ENCODE results near the gene BORCS8.
A peak's percentile ranks its signal among the peaks of the same experiment; 100 is the strongest.

BORCS8 gene

DNA sequence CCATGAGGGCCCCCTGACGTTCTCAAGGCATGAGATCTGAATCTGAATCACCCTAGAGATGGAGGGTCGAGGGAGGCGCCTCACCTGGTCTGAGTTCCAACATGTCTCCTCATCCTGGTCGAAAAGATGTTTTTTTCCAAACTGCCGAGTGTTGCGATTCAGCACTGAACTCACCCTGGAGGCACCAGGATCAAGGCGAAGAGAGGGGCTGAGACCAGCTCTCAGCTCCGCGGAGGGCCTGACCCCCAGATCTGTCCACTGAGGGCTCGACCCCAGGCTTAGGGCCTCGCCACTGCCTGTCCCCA, 10.7 kb upstream of the BORCS8 start:
- peak; percentile 9 for DNase-seq (ENCODE audit: low read depth)
- peak overlapping the region; percentile 71 for H3K4me3 ChIP-seq (ENCODE audit: control insufficient read depth, low read depth, low read length)
- TF ChIP-seq, protein P1, sequence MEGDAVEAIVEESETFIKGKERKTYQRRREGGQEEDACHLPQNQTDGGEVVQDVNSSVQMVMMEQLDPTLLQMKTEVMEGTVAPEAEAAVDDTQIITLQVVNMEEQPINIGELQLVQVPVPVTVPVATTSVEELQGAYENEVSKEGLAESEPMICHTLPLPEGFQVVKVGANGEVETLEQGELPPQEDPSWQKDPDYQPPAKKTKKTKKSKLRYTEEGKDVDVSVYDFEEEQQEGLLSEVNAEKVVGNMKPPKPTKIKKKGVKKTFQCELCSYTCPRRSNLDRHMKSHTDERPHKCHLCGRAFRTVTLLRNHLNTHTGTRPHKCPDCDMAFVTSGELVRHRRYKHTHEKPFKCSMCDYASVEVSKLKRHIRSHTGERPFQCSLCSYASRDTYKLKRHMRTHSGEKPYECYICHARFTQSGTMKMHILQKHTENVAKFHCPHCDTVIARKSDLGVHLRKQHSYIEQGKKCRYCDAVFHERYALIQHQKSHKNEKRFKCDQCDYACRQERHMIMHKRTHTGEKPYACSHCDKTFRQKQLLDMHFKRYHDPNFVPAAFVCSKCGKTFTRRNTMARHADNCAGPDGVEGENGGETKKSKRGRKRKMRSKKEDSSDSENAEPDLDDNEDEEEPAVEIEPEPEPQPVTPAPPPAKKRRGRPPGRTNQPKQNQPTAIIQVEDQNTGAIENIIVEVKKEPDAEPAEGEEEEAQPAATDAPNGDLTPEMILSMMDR (conservative IDR thresholded peaks at IDR 0.05; ENCODE audit: control insufficient read depth, insufficient read depth, low read depth, low read length), result no peak

DNA sequence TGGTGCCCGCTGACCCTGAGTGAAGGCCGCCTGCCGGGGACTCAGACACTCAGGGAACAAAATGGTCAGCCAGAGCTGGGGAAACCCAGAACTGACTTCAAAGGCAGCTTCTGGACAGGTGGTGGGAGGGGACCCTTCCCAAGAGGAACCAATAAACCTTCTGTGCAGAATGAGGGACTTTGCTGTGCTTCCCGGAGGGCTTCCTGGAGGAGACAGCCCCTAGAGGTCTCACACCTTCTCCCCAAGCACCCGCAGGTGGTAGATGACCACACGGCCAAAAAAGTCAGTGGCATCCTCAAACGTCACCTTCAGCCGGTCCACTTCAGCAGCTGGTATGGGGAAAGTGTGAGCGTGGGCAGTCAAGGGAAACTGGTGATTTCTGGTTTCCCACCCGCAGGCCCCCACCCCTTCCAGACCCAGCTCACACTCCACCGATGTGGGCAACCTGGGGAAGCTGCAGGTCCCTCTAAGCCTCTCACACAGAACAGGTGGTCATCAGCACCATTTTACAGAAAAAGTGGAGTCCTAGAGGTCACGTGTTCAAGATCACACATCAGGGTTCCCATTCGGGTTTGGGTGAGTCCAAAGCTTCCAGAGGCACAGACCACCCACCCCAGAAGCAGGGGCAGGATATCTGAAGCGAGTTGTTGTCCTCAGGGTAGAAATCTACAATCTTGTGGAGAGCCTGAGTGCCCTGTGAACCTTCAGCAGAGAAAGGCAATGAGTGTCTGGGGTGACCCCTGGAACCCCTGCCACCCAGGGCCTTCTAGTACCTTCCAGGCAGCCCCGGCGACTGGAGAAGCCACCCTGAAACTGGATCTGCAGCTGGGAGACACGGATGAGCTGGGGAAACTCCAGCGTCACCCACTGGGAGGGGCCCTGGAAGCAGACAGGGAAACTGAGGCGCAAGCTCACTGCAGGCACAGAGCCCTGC, 10.0 kb upstream of the BORCS8 start:
- no peak for DNase-seq (ENCODE audit: low read depth)
- TF ChIP-seq, protein P1 (conservative IDR thresholded peaks at IDR 0.05; ENCODE audit: control insufficient read depth, insufficient read depth, low read depth, low read length), result no peak

DNA sequence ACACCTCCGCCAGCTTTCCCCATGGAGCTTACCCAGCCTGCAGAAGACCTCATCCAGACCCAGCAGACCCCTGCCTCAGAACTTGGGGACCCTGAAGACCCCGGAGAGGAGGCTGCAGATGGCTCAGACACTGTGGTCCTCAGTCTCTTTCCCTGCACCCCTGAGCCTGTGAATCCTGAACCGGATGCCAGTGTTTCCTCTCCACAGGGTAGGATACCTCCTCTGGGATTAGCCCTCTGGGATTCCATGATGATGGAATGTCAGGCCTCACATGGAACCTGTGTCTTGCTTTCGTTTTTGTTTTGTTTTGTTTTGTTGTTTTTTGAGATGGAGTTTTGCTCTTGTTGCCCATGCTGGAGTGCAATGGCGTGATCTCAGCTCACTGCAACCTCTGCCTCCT, 2.0 kb upstream of the BORCS8 start:
- TF ChIP-seq, protein P1 (conservative IDR thresholded peaks at IDR 0.05; ENCODE audit: control insufficient read depth, insufficient read depth, low read depth, low read length), result no peak
- no peak for DNase-seq (ENCODE audit: low read depth)
- H3K4me3 ChIP-seq (ENCODE audit: control insufficient read depth, low read depth, low read length), result peak overlapping the region; percentile 98

More for the DNA sequence above, 10.0 kb upstream of the BORCS8 start:
- peak overlapping the region; percentile 71 for H3K4me3 ChIP-seq (ENCODE audit: control insufficient read depth, low read depth, low read length)

DNA sequence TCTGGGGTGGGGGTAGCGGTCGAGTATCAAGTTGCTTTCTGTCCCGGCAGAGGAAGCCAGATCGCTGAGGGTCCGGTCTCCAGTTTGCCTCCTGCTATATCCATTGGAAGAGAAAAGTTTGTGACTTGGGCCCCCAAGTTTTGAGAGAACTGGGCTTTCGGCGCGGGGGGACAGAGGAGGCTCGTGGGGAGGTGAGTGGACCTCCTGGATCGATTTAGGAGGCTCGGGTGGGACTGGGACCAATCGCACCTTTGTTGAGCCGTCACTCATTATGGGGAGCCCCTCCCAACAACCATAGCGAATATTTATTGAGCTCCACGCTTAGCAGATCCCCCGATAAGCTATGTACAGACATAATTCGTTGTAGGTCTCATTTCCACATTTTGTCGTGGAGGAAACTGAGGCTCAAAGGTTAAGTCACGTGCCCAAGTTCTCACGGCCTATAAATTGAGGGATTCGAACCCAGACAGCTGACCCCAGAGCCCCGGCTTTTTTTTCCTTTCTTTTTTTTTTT, 1.0 kb upstream of the BORCS8 start:
- no peak for DNase-seq (ENCODE audit: low read depth)
- H3K4me3 ChIP-seq (ENCODE audit: control insufficient read depth, low read depth, low read length), result peak overlapping the region; percentile 98
- TF ChIP-seq, protein P1 (conservative IDR thresholded peaks at IDR 0.05; ENCODE audit: control insufficient read depth, insufficient read depth, low read depth, low read length), result no peak

DNA sequence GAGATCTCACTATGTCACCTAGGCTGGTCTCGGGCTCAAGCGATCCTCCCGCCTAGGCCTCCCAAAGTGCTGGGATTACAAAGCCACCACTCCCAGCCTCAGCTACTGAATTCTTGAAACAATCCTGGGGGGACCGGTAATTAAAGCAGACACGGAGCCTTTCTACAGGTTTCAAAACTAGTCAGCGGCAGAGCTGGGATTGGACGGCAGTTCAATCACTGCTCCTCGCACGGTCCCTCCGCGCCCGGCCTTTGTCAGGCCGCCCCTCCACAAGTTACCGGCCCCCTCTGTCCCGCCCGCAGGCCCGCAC, 229 bp downstream of the BORCS8 start:
- TF ChIP-seq, protein P1 (conservative IDR thresholded peaks at IDR 0.05; ENCODE audit: control insufficient read depth, insufficient read depth, low read depth, low read length), result no peak
- DNase-seq (ENCODE audit: low read depth), result no peak
- peak overlapping the region; percentile 98 for H3K4me3 ChIP-seq (ENCODE audit: control insufficient read depth, low read depth, low read length)

DNA sequence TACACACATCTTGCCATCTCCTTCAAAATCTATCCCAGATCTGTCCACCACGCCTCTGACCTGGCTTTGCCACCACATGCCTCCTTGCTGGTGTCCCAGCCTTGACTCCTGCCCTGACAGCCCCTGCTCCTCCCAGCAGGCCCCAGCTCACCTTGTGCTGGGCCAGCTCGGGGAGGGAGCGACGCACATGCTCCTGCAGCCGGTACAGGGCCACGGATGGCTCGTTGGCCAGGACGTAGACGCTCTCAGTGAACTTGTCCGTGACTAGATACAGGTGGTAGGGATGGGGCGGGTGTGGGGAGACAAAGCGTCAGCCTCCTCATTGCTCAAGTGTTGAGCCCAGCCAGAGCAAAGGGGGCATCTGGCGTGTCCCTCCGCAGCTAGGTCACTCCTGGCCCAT, 5.2 kb downstream of the BORCS8 start:
- no peak for DNase-seq (ENCODE audit: low read depth)
- no peak overlapping the region for H3K4me3 ChIP-seq (ENCODE audit: control insufficient read depth, low read depth, low read length)
- TF ChIP-seq, protein P1 (conservative IDR thresholded peaks at IDR 0.05; ENCODE audit: control insufficient read depth, insufficient read depth, low read depth, low read length), result no peak
